DND-41 (cell line): Measurements from ENCODE around the gene SLC25A22.

Experiments
- ATAC-seq: fragments of 200-7000 bp; cut with Tn5 transposase; 3 replicates; pipeline ENCODE4 v1.9.1; 2021; ENCODE audit warnings: low read depth; ENCODE audit not compliant: insufficient read depth
- DNase-seq: peaks from one replicate; pipeline ENCODE4 v3.0.0-alpha.2; 2020
- H2AFZ ChIP-seq: 2 replicates; pipeline ENCODE4 v1.6.0; 2012; ENCODE audit warnings: low read depth, low read length
- H3K27ac ChIP-seq: 2 replicates; pipeline ENCODE4 v1.5.1; 2012; ENCODE audit warnings: low read length, inconsistent platforms
- H3K27me3 ChIP-seq: fragments of 200-600 bp; sonication (generic); 2 replicates; pipeline ENCODE4 v1.6.0; 2012; ENCODE audit warnings: low read length, mild to moderate bottlenecking, inconsistent platforms; ENCODE audit not compliant: insufficient read depth, poor library complexity
- H3K36me3 ChIP-seq: 2 replicates; pipeline ENCODE4 v1.5.1; 2012; ENCODE audit warnings: low read length, inconsistent platforms; ENCODE audit not compliant: insufficient read depth
- H3K4me1 ChIP-seq: 2 replicates; pipeline ENCODE4 v1.5.1; 2012; ENCODE audit warnings: mild to moderate bottlenecking, low read length; ENCODE audit not compliant: insufficient read depth
- H3K4me2 ChIP-seq: 2 replicates; pipeline ENCODE4 v1.6.0; 2012; ENCODE audit warnings: mild to moderate bottlenecking, moderate library complexity, low read length, inconsistent platforms; ENCODE audit not compliant: insufficient read depth
- H3K4me3 ChIP-seq, 2 experiments: fragments of 200-600 bp in 1 of 2; shearing (Covaris generic) in 1 of 2; 2 replicates each; pipeline ENCODE4 v1.5.1; 2012 to 2016; ENCODE audit warnings: inconsistent platforms in 2 of 2, low read length in 2 of 2, mild to moderate bottlenecking in 2 of 2, low read depth in 1 of 2, moderate library complexity in 1 of 2
- H3K79me2 ChIP-seq: 2 replicates; pipeline ENCODE4 v1.6.0; 2012; ENCODE audit warnings: low read length, inconsistent platforms; ENCODE audit not compliant: insufficient read depth
- H3K9ac ChIP-seq: 2 replicates; pipeline ENCODE4 v1.6.0; 2012; ENCODE audit warnings: low read depth, mild to moderate bottlenecking, inconsistent platforms, low read length, moderate library complexity
- H3K9me3 ChIP-seq: 2 replicates; pipeline ENCODE4 v1.5.1; 2012; ENCODE audit warnings: low read length, moderate library complexity, mild to moderate bottlenecking, inconsistent platforms; ENCODE audit not compliant: insufficient read depth, severe bottlenecking
- H4K20me1 ChIP-seq: 2 replicates; pipeline ENCODE4 v1.6.0; 2012; ENCODE audit warnings: low read length; ENCODE audit not compliant: insufficient read depth
- EZH2 ChIP-seq: IDR thresholded peaks from 3 replicates; pipeline ENCODE4 v1.6.1; 2012; ENCODE audit warnings: borderline replicate concordance, low read depth, mild to moderate bottlenecking, moderate library complexity, low read length, inconsistent platforms; ENCODE audit not compliant: severe bottlenecking
- TF ChIP-seq, protein P1 (sequence below): IDR thresholded peaks from 2 replicates; pipeline ENCODE4 v1.5.1; 2012; ENCODE audit warnings: borderline replicate concordance, low read length, moderate library complexity, mild to moderate bottlenecking; ENCODE audit not compliant: poor library complexity, severe bottlenecking; ENCODE audit errors: extremely low read depth

The SLC25A22 gene

DNA sequence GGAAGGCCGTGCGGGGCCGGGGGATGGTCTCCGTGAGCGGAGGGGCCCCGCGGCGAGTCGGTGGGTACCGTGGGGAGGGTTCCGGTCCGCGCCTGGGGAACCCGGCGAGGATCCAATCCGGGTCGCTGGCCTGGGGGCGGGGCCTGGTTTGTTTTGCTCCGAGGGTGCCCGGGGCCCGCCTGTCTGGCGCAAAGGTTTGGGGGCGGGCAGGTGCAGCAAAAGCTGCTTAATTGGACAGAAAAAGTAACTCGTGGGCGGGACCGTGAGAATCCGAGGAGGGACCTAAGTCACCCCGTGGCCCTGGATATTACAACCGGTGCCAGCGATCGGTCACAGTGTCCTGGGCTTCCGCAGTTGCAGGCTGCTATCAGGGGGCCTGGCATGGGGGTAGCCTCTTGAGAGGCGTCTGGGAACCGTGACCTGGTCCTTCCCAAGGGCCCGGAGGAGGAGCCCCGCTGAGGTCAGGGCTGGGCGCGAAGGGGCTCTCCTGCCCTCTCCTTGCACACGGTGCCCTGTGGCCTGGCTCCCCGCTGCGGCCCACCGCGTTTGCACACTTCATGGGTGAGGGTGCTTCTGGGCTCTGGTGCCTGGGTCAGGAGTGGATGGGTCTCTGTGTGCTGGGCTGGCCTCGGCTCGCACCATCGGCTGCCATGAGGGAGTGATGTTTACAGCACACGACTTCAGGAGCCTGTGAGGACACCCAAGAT lies 22.0 kb upstream of the SLC25A22 start:
- no peak for TF ChIP-seq EZH2
- TF ChIP-seq, protein P1, sequence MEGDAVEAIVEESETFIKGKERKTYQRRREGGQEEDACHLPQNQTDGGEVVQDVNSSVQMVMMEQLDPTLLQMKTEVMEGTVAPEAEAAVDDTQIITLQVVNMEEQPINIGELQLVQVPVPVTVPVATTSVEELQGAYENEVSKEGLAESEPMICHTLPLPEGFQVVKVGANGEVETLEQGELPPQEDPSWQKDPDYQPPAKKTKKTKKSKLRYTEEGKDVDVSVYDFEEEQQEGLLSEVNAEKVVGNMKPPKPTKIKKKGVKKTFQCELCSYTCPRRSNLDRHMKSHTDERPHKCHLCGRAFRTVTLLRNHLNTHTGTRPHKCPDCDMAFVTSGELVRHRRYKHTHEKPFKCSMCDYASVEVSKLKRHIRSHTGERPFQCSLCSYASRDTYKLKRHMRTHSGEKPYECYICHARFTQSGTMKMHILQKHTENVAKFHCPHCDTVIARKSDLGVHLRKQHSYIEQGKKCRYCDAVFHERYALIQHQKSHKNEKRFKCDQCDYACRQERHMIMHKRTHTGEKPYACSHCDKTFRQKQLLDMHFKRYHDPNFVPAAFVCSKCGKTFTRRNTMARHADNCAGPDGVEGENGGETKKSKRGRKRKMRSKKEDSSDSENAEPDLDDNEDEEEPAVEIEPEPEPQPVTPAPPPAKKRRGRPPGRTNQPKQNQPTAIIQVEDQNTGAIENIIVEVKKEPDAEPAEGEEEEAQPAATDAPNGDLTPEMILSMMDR = no peak
- Histone ChIP-seq H3K9me3 (no peaks in the 10 kb centered on the region), H3K4me3 (peak overlapping the region; percentile 74 to 87), H3K4me2 (peak overlapping the region; percentile 100), H3K36me3 (peaks cover 34% of the 10 kb centered on the region), H4K20me1 (peaks cover 32% of the 10 kb centered on the region), H3K9ac (peak overlapping the region; percentile 92), H3K27ac (peak overlapping the region; percentile 76), H3K27me3 (no peaks in the 10 kb centered on the region), H2AFZ (peak overlapping the region; percentile 58), H3K4me1 (peaks cover 26% of the 10 kb centered on the region), H3K79me2 (peaks cover 23% of the 10 kb centered on the region)
- DNase-seq = peak; percentile 92
- ATAC-seq = peak; percentile 74

DNA sequence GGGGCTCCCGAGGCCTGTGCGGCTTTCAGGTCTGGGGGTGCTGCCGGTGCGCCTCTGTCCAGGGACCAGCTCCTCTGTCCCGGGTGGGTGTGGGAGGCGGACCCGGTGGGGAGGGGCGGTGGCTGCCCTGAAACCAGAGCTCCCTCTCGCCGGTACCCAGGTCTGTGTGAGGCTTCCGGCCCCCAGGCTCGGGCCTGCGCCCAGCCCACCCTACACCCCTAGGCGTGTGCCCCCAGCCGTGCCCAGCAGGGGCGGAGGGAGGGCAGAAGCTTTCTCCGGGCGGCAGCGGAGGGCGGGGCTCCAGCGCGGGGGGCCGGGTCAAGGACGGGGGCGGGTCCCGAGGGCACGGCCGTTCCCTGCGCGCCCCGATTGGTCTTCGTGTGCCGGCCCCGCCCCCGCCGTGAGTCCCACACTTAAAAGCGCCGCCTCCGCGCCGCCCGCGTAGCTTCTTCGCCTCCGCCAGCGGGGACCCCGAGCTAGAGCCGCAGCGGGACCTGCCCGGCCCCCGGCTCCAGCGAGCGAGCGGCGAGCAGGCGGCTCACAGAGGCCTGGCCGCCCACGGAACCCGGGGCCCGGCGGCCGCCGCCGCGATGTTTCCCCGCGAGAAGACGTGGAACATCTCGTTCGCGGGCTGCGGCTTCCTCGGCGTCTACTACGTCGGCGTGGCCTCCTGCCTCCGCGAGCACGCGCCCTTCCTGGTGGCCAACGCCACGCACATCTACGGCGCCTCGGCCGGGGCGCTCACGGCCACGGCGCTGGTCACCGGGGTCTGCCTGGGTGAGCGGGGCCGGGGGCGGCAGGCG lies 21.2 kb upstream of the SLC25A22 start:
- Histone ChIP-seq H3K79me2 (peaks cover 23% of the 10 kb centered on the region), H2AFZ (peak overlapping the region; percentile 64), H3K9ac (peak overlapping the region; percentile 92), H3K4me3 (peak overlapping the region; percentile 74 to 87), H3K9me3 (no peaks in the 10 kb centered on the region), H3K27me3 (no peaks in the 10 kb centered on the region), H3K36me3 (peaks cover 27% of the 10 kb centered on the region), H3K4me1 (peaks cover 26% of the 10 kb centered on the region), H4K20me1 (peaks cover 30% of the 10 kb centered on the region), H3K27ac (peak overlapping the region; percentile 76), H3K4me2 (peak overlapping the region; percentile 100)
- DNase-seq (peak; percentile 93), ATAC-seq (peak; percentile 76)
- TF ChIP-seq, protein P1 = peak; percentile 28
- no peak for TF ChIP-seq EZH2

DNA sequence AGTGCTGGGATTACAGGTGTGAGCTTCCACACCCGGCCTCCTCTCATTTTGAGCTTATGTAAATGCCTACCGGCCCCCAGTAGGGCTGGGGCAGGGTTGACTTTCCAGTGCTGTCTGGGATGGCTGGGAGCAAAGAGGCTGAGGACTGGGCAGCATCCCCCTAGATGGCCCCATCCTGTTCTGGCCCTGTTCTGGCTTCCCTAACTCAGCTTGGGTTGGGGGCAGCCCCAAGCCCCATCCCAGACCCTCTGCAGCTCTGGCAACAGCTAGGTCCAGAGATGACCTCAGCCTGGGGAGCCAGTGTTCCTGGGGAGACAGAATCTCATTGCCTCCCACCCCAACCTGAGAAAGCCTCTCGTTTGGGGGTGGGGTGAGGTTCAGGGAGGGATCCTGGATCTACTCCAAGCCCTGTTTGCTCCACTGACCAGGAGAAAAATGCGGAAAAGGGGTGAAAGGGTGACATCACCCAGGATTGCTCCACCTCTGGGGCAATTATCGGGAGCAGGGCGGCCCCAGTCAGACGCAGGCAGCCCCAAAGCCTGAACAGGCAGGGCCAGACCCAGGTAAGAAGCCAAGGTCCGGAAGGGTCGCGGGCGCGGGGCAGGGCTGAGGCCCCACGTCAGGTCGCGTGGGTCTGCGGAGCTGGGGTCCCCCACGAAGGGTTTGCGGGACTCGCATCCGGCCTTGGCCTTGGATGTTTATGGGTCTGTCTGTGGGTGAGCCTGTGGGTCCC lies 20.5 kb upstream of the SLC25A22 start, which contains the start of gene PNPLA2:
PNPLA2 (plus strand) TSS at position 519 of the 733 bp plus-strand sequence. CDS start 805 bp downstream, outside the sequence.
- Histone ChIP-seq H3K9me3 (no peaks in the 10 kb centered on the region), H4K20me1 (peaks cover 34% of the 10 kb centered on the region)
- no peak for ATAC-seq

More for the DNA sequence above, 20.5 kb upstream of the SLC25A22 start, which contains the start of gene PNPLA2:
- Histone ChIP-seq H3K9ac (peak within 1 kb of the TSS; percentile 92), H3K79me2 (peaks cover 23% of the 10 kb centered on the region), H3K4me1 (peaks cover 26% of the 10 kb centered on the region), H2AFZ (peak within 1 kb of the TSS; percentile 64), H3K27ac (peak within 1 kb of the TSS; percentile 76), H3K27me3 (no peaks in the 10 kb centered on the region), H3K4me2 (peak within 1 kb of the TSS; percentile 100), H3K36me3 (peaks cover 23% of the 10 kb centered on the region), H3K4me3 (peak within 1 kb of the TSS; percentile 74 to 87)
- DNase-seq = no peak
- no peak for TF ChIP-seq EZH2
- TF ChIP-seq, protein P1 = no peak
